HG02623 (cell line): ENCODE measurements around the gene FNDC7.
"Not testable (repeated sequence)": the region's sequence is repeated elsewhere in the genome, so short reads cannot be mapped to it uniquely, and the experiment has no call there.

Source experiments
- ATAC-seq: cut with Tn5 transposase; IDR thresholded peaks from one replicate; pipeline ENCODE4 v1.9.1; 2021; ENCODE audit warnings: moderate library complexity; ENCODE audit not compliant: unreplicated experiment

Gene FNDC7, protein sequence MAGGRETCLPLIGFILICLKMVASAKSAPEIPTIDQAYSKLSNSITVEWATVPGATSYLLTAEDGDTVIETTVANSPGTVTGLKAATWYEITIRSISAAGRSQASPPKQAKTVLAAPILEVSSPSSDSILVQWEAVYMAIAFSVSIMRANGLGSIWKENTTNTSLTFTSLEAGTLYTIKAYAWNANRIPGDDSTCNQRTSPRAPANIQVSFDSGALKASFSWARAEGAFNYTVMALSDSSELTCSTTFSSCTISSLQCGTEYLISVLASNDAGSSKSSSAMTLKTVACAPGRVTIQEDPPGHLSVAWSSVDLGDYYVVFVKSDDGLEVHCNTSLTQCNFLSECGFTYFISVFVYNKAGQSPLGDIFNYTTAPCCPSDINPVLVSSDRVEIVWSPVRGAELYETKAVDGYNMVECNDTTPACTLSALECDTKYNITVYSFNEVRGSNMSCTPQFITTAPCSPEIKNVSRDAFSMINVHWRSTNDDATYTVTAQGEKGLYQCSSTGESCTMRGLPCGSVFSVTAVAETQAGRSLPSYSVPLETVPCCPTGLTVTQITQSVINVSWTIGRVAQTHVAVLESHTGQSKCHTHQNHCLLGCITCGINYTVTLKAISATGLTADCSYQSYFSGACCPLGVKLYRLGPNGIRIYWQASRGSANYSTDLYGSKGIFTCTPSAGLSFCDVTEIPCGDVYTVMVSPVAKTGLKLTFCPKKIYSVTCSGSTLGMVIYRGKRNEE

DNA sequence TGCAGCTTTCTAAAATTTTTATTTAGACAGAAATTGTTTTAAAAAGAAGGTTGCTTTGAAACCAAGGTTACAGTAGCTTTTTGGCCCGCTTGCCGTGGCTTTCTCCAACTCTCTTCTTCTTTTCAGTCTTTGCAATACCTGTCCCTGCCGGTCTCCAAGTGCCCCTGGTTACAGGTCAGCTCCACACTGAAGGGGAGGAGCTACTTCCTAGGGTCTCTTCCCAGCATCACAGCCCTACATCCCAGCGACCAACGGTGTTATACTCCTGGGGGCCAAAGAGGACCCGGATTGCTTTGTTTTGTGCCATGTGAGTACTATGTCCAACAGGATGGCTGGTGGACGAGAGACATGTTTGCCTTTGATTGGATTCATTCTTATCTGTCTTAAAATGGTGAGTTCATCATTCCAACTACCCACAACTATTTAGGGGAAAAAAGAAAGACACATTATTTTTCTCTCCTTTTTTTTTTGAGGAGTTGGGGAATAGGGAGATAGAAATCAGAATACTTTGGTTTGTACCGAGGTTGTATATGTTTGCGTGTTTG, at the start of gene FNDC7:
TSS of gene FNDC7 (plus strand) at position 303 of the 545 bp plus-strand sequence. CDS start at position 329, 26 bp downstream.
- no peak for ATAC-seq

DNA sequence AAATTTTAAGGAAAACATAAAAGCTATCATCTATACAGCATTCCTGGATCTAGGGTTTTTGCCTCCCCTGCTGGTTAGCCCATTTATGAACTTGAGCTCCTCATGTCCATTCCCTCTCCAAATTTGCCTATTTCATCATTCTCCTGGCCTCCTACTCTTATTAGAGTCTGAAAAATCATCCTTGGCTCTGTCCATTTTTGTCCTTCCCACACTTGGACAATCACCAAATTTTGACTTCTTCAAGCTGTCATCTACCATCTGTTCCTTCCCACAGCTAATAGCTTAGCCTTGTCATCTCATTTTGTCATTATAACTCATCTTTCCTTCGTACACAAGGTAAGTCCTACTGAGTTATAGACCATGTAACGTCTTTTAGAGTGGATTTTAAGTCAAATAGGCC, 49.6 kb upstream of the FNDC7 start:
- ATAC-seq = no peak

DNA sequence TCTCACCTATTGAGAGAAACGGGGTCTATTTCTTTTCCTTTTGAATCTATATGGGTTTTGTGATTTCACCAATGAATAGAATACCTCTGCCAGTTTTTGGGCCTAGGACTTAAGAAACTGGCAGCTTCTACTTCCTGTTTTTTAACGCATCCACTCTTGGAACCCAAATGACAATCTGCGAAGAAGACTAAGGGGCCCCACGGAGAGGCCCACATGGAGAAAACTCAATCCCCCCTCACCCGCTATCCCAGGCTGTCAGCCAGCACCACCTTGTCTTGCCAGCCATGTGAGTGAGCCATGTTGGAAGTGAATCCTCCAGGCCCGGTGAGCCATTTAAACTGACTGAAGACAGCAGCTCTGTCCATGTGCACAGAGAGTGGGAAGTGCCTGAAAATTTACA, 48.2 kb upstream of the FNDC7 start:
- ATAC-seq = no peak

DNA sequence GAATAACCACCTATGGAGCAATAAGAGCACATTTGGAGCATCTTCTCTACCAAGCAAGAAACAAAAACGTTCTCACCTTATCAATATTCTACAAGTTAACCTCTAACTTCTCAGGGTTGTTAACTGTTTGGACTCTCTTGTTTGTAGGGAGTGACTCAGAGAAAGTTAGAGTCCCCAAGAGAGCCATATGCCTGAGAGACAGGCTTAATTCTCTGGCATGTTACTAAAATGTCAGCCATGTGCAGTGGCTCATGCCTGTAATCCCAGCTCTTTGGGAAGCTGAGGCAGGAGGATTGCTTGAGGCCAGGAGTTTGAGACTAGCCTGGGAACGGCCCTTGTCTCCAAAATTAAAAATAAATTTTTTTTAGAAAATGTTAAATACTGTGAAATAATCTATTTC, 47.6 kb upstream of the FNDC7 start:
- ATAC-seq = no peak

GRCh38 chr1:108665771-108666170, 46.9 kb upstream of the FNDC7 start:
- ATAC-seq = no peak

DNA sequence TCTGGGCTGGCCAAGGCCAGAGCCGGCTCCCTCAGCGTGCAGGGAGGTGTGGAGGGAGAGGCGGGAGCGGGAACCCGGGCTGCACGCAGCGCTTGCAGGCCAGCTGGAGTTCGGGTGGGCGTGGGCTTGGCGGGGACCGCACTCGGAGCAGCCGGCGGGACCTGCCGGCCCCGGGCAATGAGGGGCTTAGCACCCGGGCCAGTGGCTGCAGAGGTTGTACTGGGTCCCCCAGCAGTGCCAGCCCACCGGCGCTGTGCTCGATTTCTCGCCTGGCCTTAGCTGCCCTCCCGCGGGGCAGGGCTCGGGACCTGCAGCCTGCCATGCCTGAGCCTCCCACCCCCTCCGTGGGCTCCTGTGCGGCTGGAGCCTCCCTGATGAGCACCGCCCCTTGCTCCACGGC, 45.3 kb upstream of the FNDC7 start:
- not testable (repeated sequence) for ATAC-seq

DNA sequence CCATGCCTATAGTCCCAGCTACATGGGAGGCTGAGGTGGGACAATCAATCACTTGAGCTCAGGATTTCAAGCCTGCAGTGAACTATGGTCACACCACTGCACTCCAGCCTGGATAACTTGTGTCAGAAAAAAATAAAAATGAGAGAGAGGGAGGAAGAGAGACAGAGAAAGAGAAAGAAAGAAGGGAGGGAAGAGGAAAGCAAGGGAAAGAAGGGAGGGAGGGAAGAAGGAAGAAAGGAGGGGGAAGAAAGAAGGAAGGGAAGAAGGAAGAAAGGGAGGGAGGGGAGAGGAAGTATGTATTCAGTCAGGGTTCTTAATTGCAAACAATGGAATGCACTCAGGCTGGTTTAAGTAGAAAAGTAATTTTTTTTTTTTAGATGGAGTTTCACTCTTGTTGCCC, 43.9 kb upstream of the FNDC7 start:
- ATAC-seq = no peak

GRCh38 chr1:108669679-108670078, 43.0 kb upstream of the FNDC7 start:
- no peak for ATAC-seq

- no peak for ATAC-seq
These were observed 42.5 kb upstream of the FNDC7 start for GRCh38 chr1:108670131-108670773.

GRCh38 chr1:108671143-108671542, 41.6 kb upstream of the FNDC7 start:
- no peak for ATAC-seq

DNA sequence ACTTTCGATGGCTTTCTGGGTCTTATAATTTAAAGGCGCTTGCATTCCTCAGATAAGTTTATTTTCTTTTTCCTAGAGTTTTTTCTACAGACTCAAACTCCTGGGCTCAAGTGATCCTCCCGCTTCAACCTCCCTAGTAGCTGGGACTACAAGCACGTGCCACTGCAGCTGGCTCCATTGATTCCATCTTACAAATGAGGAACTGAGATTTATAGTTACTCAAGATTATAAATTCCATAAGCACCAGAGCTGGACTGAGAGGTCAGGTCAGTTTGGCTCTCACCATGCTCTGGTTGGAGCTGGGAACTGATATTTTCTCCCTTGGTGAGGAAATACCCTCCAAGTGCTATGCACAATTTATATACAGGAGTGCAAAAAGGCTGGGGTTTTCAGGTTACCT, 34.0 kb upstream of the FNDC7 start:
- ATAC-seq = no peak

GRCh38 chr1:108679586-108680213, 33.0 kb upstream of the FNDC7 start:
- no peak for ATAC-seq

DNA sequence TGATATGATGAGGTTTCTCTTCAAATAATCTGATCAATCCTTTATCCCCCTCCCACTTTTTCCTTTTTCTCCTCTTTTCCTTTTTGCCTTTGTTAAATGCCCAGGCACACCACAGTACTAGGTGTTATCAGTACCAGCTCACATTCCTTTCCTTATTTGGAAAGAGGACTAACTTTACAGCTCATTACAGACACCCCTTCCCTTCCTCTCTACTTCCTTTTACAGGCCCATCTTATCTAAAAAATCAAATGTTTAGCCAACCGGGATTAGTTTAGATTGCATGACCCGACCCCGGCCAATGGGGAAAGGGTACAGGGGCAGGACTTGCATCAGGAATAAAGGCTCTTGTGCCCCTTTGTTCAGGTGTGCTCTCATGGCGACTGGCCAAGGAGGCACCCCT, 31.0 kb upstream of the FNDC7 start:
- ATAC-seq = not testable (repeated sequence)

DNA sequence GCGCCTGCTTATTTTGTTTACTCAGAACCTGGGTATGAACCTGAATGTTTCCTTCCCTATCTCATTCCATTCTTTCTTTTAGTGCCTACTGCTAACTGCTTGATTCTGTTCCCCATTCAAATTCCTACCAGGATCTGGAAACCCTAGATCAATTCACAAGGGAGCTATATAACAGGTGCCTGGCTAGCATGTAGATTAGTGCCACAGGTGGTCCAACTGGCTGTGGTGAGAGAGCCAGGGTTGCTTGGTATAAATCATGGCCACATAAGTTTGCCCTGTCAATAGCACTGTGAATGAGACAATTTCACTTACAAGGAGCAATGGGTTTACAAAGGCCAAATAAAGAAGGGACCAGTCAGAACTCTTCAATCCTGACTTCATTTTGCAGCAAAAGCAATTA, 27.2 kb upstream of the FNDC7 start:
- ATAC-seq = no peak

DNA sequence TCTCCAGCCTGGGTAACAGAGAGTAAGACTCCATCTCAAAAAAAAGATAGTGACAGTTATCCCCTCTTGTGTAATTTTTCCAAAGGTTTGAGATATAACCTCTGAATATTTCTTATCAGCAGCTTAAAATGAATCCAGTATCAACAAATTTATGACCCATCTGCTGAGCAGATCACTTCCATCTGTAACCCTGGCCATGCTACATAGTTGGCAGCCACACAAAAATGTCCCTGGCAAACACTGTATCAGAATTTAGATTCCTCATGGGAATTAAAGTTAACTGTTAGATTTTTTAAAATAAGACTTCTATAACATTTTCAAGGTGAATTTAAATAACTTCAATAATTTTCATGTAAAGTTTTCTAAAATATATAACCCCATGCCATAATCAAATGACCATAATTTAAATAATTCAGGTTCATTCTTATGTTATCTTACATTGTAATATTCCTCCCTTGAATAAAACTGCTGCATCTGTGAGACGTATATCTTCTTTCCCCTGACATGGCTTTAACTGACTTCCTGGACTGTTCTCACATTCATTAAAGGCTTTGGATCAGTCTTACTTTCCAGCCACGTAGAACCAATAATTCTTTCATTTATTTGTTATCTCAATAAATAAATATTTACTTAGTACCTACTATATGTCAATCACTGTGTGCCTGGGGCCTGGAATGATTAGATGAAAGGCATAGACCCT, 25.9 kb upstream of the FNDC7 start:
- no peak for ATAC-seq

- no peak for ATAC-seq
These were observed 21.4 kb upstream of the FNDC7 start for GRCh38 chr1:108691128-108691941.

- peak; percentile 95 for ATAC-seq
These were observed 20.6 kb upstream of the FNDC7 start, which contains the start of gene PRPF38B for GRCh38 chr1:108691942-108692723. Gene PRPF38B, plus strand, starts transcription at chr1:108692310. Its CDS starts 282 bp downstream, at chr1:108692592.

DNA sequence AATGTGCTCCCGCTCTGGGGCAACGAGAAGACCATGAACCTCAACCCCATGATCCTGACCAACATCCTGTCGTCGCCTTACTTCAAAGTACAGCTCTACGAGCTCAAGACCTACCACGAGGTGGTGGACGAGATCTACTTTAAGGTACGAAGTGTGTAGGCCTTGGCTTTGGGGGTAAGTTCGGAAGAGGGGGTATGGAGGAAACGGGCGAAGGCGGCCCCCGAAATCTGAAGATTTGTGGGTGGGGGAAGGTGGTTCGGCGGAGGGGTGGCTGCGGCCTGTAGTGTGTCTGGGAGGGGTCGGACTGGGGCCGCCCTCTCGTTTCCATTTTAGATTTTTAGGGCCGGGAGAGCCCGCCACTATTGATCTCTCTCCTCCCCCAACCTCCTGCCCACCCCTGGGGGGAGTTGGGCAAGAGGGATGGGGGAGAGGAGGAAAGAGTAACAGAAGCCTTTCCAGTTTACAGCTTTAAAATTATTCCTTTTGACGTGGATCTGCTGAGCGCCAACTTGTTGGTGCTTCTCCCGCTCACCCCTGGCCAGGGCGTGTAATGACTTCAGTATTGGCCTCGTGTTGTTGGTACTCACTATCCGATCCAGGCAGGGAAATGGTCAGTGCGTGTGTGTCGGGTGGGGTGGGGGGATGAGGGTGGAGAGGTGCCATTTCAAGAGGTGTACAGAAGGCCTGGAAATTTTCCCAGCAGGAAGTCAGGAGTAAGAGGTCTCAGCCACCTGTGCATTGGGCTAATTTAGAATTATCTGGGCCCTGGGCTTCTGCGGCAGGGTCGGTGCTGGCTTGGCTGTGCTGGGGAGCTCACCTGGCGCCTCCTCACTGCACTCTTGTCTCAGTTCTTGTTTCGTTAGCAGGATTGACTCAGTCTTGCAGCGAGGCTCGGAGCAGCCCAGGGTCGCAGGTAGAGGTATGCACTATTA, 19.7 kb upstream of the FNDC7 start:
- peak; percentile 43 for ATAC-seq
